Measurements from ENCODE around the gene RPL31.

Gene RPL31

GRCh38 chr2:100964222-100964621 is 37.9 kb upstream of the RPL31 start:
- no peak for DNase-seq
- H3K36me3 ChIP-seq, result no peaks in the 10 kb centered on the region
- H3K4me1 ChIP-seq, result no peaks in the 10 kb centered on the region
- no peak overlapping the region for H3K4me3 ChIP-seq (ENCODE audit: low read depth, low read length)
- TF ChIP-seq CTCF (IDR thresholded peaks at IDR 0.05; ENCODE audit: low read depth, low read length), result no peak
- H3K27me3 ChIP-seq, result no peaks in the 10 kb centered on the region
- no peaks in the 10 kb centered on the region for H3K9me3 ChIP-seq

GRCh38 chr2:100964681-100965169 is 37.4 kb upstream of the RPL31 start:
- DNase-seq, result no peak

GRCh38 chr2:100965596-100965995 is 36.5 kb upstream of the RPL31 start:
- TF ChIP-seq CTCF (IDR thresholded peaks at IDR 0.05; ENCODE audit: low read depth, low read length), result no peak
- no peaks in the 10 kb centered on the region for H3K36me3 ChIP-seq
- no peak overlapping the region for H3K4me3 ChIP-seq (ENCODE audit: low read depth, low read length)
- no peaks in the 10 kb centered on the region for H3K27me3 ChIP-seq
- no peaks in the 10 kb centered on the region for H3K9me3 ChIP-seq
- H3K4me1 ChIP-seq, result no peaks in the 10 kb centered on the region
- DNase-seq, result no peak

More at GRCh38 chr2:100964681-100965169, 37.4 kb upstream of the RPL31 start:
- Histone ChIP-seq H3K4me3 (ENCODE audit: low read depth, low read length) (no peak overlapping the region), H3K4me1 (no peaks in the 10 kb centered on the region), H3K36me3 (no peaks in the 10 kb centered on the region), H3K27me3 (no peaks in the 10 kb centered on the region), H3K9me3 (no peaks in the 10 kb centered on the region)
- no peak for TF ChIP-seq CTCF (IDR thresholded peaks at IDR 0.05; ENCODE audit: low read depth, low read length)

GRCh38 chr2:100967716-100968115 is 34.4 kb upstream of the RPL31 start:
- no peak for TF ChIP-seq CTCF (IDR thresholded peaks at IDR 0.05; ENCODE audit: low read depth, low read length)
- H3K9me3 ChIP-seq, result no peaks in the 10 kb centered on the region
- no peaks in the 10 kb centered on the region for H3K4me1 ChIP-seq
- no peak for DNase-seq
- no peak overlapping the region for H3K4me3 ChIP-seq (ENCODE audit: low read depth, low read length)
- H3K36me3 ChIP-seq, result no peaks in the 10 kb centered on the region
- no peaks in the 10 kb centered on the region for H3K27me3 ChIP-seq

- H3K4me3 ChIP-seq (ENCODE audit: low read depth, low read length), result no peak overlapping the region
- no peaks in the 10 kb centered on the region for H3K36me3 ChIP-seq
- TF ChIP-seq CTCF (IDR thresholded peaks at IDR 0.05; ENCODE audit: low read depth, low read length), result no peak
- DNase-seq, result no peak
- no peaks in the 10 kb centered on the region for H3K27me3 ChIP-seq
- no peaks in the 10 kb centered on the region for H3K4me1 ChIP-seq
- H3K9me3 ChIP-seq, result no peaks in the 10 kb centered on the region
Observed at GRCh38 chr2:100968146-100969145, 33.6 kb upstream of the RPL31 start.

- Histone ChIP-seq H3K4me3 (ENCODE audit: low read depth, low read length) (no peak overlapping the region), H3K4me1 (no peaks in the 10 kb centered on the region), H3K9me3 (no peaks in the 10 kb centered on the region), H3K36me3 (no peaks in the 10 kb centered on the region), H3K27me3 (no peaks in the 10 kb centered on the region)
- DNase-seq, result no peak
- no peak for TF ChIP-seq CTCF (IDR thresholded peaks at IDR 0.05; ENCODE audit: low read depth, low read length)
Observed at GRCh38 chr2:100969998-100970397, 32.1 kb upstream of the RPL31 start.

Measured in BE2C (cell line).